Measurements from ENCODE around the gene APC2.

DNA sequence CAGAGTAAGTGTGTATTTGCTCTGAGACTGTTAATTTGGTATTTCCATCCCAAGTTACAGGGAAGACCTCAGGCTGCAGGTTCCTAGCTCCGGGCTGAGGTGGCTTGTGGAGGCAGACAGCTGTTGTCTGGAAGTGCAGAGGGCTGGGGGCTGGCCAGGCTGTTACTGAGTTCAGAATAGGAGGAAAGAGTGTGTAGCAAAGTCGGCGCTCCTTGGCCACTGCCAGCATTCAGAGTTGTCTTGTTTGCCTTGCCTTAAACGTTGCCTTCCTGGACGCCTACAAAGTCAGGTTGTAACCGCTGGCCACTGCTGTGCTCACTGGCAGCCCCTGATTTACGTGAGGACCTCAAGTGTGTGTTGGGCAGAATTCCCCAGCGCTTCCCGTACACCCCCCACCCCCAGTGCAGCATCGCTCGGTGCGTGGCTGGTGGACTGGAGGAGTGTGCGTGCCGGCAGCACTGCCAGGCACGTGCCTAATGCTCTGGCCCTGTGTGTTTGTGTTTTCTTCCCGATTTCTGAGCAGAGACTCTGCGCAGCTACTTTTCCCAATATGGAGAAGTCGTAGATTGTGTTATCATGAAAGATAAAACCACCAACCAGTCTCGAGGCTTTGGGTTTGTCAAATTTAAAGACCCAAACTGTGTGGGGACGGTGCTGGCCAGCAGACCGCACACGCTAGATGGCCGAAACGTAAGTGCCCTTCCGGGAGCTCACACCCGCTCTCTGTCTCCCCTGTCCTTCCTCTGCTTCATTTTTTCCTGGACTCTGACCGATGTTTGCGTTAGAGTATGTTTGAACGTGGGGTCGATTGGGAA, 32.0 kb upstream of the APC2 start:
- TF ChIP-seq EP300 (IDR thresholded peaks at IDR 0.05) (no peak), POLR2A (IDR thresholded peaks at IDR 0.05; ENCODE audit: low read depth) (no peak), POLR2AphosphoS5 (IDR thresholded peaks at IDR 0.05) (no peak)
- TF ChIP-seq, protein P1, sequence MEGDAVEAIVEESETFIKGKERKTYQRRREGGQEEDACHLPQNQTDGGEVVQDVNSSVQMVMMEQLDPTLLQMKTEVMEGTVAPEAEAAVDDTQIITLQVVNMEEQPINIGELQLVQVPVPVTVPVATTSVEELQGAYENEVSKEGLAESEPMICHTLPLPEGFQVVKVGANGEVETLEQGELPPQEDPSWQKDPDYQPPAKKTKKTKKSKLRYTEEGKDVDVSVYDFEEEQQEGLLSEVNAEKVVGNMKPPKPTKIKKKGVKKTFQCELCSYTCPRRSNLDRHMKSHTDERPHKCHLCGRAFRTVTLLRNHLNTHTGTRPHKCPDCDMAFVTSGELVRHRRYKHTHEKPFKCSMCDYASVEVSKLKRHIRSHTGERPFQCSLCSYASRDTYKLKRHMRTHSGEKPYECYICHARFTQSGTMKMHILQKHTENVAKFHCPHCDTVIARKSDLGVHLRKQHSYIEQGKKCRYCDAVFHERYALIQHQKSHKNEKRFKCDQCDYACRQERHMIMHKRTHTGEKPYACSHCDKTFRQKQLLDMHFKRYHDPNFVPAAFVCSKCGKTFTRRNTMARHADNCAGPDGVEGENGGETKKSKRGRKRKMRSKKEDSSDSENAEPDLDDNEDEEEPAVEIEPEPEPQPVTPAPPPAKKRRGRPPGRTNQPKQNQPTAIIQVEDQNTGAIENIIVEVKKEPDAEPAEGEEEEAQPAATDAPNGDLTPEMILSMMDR (IDR thresholded peaks at IDR 0.05), result no peak
